NCI-H128 (cell line): Measurements from ENCODE around the gene PRKCD.

Source experiments
- DNase-seq: peaks from one replicate; lab custom pipeline; 2025; ENCODE audit not compliant: unreplicated experiment; lab: John Stamatoyannopoulos, UW

The PRKCD gene

GRCh38 chr3:53213276-53213675, 52.3 kb downstream of the PRKCD start:
- DNase-seq: no peak

- DNase-seq: no peak
These were observed 54.8 kb downstream of the PRKCD start for GRCh38 chr3:53215816-53216215.

GRCh38 chr3:53216723-53217122, 55.7 kb downstream of the PRKCD start:
- DNase-seq: no peak

GRCh38 chr3:53217175-53217574, 56.2 kb downstream of the PRKCD start:
- no peak for DNase-seq

GRCh38 chr3:53218131-53218530, 57.1 kb downstream of the PRKCD start:
- no peak for DNase-seq

GRCh38 chr3:53219895-53220483, 59.0 kb downstream of the PRKCD start:
- peak; percentile 1 for DNase-seq

GRCh38 chr3:53221345-53221744, 60.3 kb downstream of the PRKCD start:
- no peak for DNase-seq

- no peak for DNase-seq
These were observed 60.8 kb downstream of the PRKCD start for GRCh38 chr3:53221827-53222182.

- DNase-seq: no peak
These were observed 61.3 kb downstream of the PRKCD start for GRCh38 chr3:53222183-53222901.

GRCh38 chr3:53223025-53223424, 62.0 kb downstream of the PRKCD start:
- DNase-seq: no peak

GRCh38 chr3:53223541-53223966, 62.5 kb downstream of the PRKCD start:
- no peak for DNase-seq

GRCh38 chr3:53224026-53224425, 63.0 kb downstream of the PRKCD start:
- no peak for DNase-seq

- no peak for DNase-seq
These were observed 63.5 kb downstream of the PRKCD start for GRCh38 chr3:53224536-53224935.

GRCh38 chr3:53225181-53225580, 64.2 kb downstream of the PRKCD start:
- no peak for DNase-seq

- no peak for DNase-seq
These were observed 64.6 kb downstream of the PRKCD start for GRCh38 chr3:53225651-53226050.

GRCh38 chr3:53226142-53226840, 65.3 kb downstream of the PRKCD start:
- DNase-seq: no peak

GRCh38 chr3:53226841-53227407, 65.9 kb downstream of the PRKCD start:
- no peak for DNase-seq

- no peak for DNase-seq
These were observed 67.2 kb downstream of the PRKCD start for GRCh38 chr3:53227993-53228885.

GRCh38 chr3:53229171-53229570, 68.2 kb downstream of the PRKCD start:
- DNase-seq: no peak

- no peak for DNase-seq
These were observed 68.6 kb downstream of the PRKCD start for GRCh38 chr3:53229606-53230005.

GRCh38 chr3:53230041-53230621, 69.1 kb downstream of the PRKCD start:
- no peak for DNase-seq
